Measurements from ENCODE around the gene CRLF3. TPM values are rescaled to one million over a fixed set of nuclear protein-coding genes. Genes with fewer than 3 reads are reported as not detected.

The CRLF3 gene
- total RNA-seq = 10 to 100 TPM; 51.7 to 60.7 TPM

GRCh38 chr17:30824356-30825145 is at the start of gene CRLF3:
CRLF3 (minus strand) TSS chr17:30824692; CDS start chr17:30824651, 41 bp downstream.
- Mint-ChIP-seq H3K9me3 (no peaks in the 10 kb centered on the region), H3K36me3 (ENCODE audit: insufficient read depth in 2 of 2) (peaks cover 3 to 7% of the 10 kb centered on the region in 2 donors), H3K4me3 (peak within 1 kb of the TSS; percentile 89 to 100), H3K27me3 (ENCODE audit: low read depth) (no peaks in the 10 kb centered on the region), H3K27ac (peak within 1 kb of the TSS; percentile 100), H3K4me1 (ENCODE audit: low read depth) (peaks cover 46% of the 10 kb centered on the region)
- DNase-seq (peak; percentile 93 to 95), ATAC-seq (replicated peaks in 1 of 2) (peak; percentile 94 to 95)

- DNase-seq (no peak), ATAC-seq (replicated peaks in 1 of 2) (no peak)
- Mint-ChIP-seq H3K27me3 (ENCODE audit: low read depth) (no peaks in the 10 kb centered on the region), H3K36me3 (ENCODE audit: insufficient read depth in 2 of 2) (peaks cover 3 to 22% of the 10 kb centered on the region in 2 donors), H3K4me1 (ENCODE audit: low read depth) (no peaks in the 10 kb centered on the region), H3K9me3 (no peaks in the 10 kb centered on the region), H3K27ac (no peak overlapping the region), H3K4me3 (no peak overlapping the region)
Observed at GRCh38 chr17:30869005-30869404, 44.5 kb upstream of the CRLF3 start.

GRCh38 chr17:30864636-30865035 is 40.1 kb upstream of the CRLF3 start:
- Mint-ChIP-seq H3K4me3 (no peak overlapping the region), H3K27me3 (ENCODE audit: low read depth) (no peaks in the 10 kb centered on the region), H3K4me1 (ENCODE audit: low read depth) (no peaks in the 10 kb centered on the region), H3K27ac (no peak overlapping the region), H3K36me3 (ENCODE audit: insufficient read depth in 2 of 2) (peaks cover 2 to 20% of the 10 kb centered on the region in 2 donors), H3K9me3 (no peaks in the 10 kb centered on the region)
- no peak for ATAC-seq (replicated peaks in 1 of 2)
- no peak for DNase-seq

- Mint-ChIP-seq H3K27ac (no peak overlapping the region), H3K4me1 (ENCODE audit: low read depth) (no peaks in the 10 kb centered on the region), H3K9me3 (no peaks in the 10 kb centered on the region), H3K4me3 (no peak overlapping the region), H3K36me3 (ENCODE audit: insufficient read depth in 2 of 2) (peaks cover 2 to 30% of the 10 kb centered on the region in 2 donors), H3K27me3 (ENCODE audit: low read depth) (no peaks in the 10 kb centered on the region)
- DNase-seq (no peak), ATAC-seq (replicated peaks in 1 of 2) (no peak)
Observed at GRCh38 chr17:30858556-30859250, 34.2 kb upstream of the CRLF3 start.

- H3K4me1 Mint-ChIP-seq (ENCODE audit: low read depth) = no peaks in the 10 kb centered on the region
- H3K27me3 Mint-ChIP-seq (ENCODE audit: low read depth) = no peaks in the 10 kb centered on the region
- DNase-seq (no peak), ATAC-seq (replicated peaks in 1 of 2) (no peak)
- peaks cover under 1 to 33% of the 10 kb centered on the region in 2 donors for H3K36me3 Mint-ChIP-seq (ENCODE audit: insufficient read depth in 2 of 2)
- no peak overlapping the region for H3K4me3 Mint-ChIP-seq
- no peaks in the 10 kb centered on the region for H3K9me3 Mint-ChIP-seq
- no peak overlapping the region for H3K27ac Mint-ChIP-seq
Observed at GRCh38 chr17:30854146-30854545, 29.7 kb upstream of the CRLF3 start.

GRCh38 chr17:30848021-30848420 is 23.5 kb upstream of the CRLF3 start:
- Mint-ChIP-seq H3K27me3 (ENCODE audit: low read depth) (no peaks in the 10 kb centered on the region), H3K27ac (no peak overlapping the region)

GRCh38 chr17:30840771-30841170 is 16.3 kb upstream of the CRLF3 start:
- Mint-ChIP-seq H3K9me3 (no peaks in the 10 kb centered on the region), H3K4me3 (no peak overlapping the region), H3K4me1 (ENCODE audit: low read depth) (no peaks in the 10 kb centered on the region), H3K36me3 (ENCODE audit: insufficient read depth in 2 of 2) (peaks cover 7 to 32% of the 10 kb centered on the region in 2 donors), H3K27me3 (ENCODE audit: low read depth) (no peaks in the 10 kb centered on the region), H3K27ac (no peak overlapping the region)
- no peak for ATAC-seq (replicated peaks in 1 of 2)
- no peak for DNase-seq

More at GRCh38 chr17:30848021-30848420, 23.5 kb upstream of the CRLF3 start:
- peaks cover 4 to 26% of the 10 kb centered on the region in 2 donors for H3K36me3 Mint-ChIP-seq (ENCODE audit: insufficient read depth in 2 of 2)
- DNase-seq = no peak
- H3K4me1 Mint-ChIP-seq (ENCODE audit: low read depth) = no peaks in the 10 kb centered on the region
- H3K4me3 Mint-ChIP-seq = no peak overlapping the region
- no peaks in the 10 kb centered on the region for H3K9me3 Mint-ChIP-seq
- ATAC-seq (replicated peaks in 1 of 2) = no peak

- Mint-ChIP-seq H3K4me3 (no peak overlapping the region), H3K27ac (no peak overlapping the region), H3K36me3 (ENCODE audit: insufficient read depth in 2 of 2) (peaks cover 9 to 33% of the 10 kb centered on the region in 2 donors), H3K27me3 (ENCODE audit: low read depth) (no peaks in the 10 kb centered on the region), H3K4me1 (ENCODE audit: low read depth) (peaks cover 10% of the 10 kb centered on the region), H3K9me3 (no peaks in the 10 kb centered on the region)
- ATAC-seq (replicated peaks in 1 of 2) (no peak), DNase-seq (no peak)
Observed at GRCh38 chr17:30838202-30838807, 13.8 kb upstream of the CRLF3 start.

- no peaks in the 10 kb centered on the region for H3K9me3 Mint-ChIP-seq
- peaks cover 12 to 27% of the 10 kb centered on the region in 2 donors for H3K36me3 Mint-ChIP-seq (ENCODE audit: insufficient read depth in 2 of 2)
- peak overlapping the region; percentile 90 for H3K27ac Mint-ChIP-seq
- peaks cover 31% of the 10 kb centered on the region for H3K4me1 Mint-ChIP-seq (ENCODE audit: low read depth)
- DNase-seq (no peak), ATAC-seq (replicated peaks in 1 of 2) (no peak)
- peak overlapping the region; percentile 94 to 98 for H3K4me3 Mint-ChIP-seq
- H3K27me3 Mint-ChIP-seq (ENCODE audit: low read depth) = no peaks in the 10 kb centered on the region
Observed at GRCh38 chr17:30832438-30833124, 8.1 kb upstream of the CRLF3 start.

- Mint-ChIP-seq H3K27me3 (ENCODE audit: low read depth) (no peaks in the 10 kb centered on the region), H3K9me3 (no peaks in the 10 kb centered on the region), H3K4me3 (peak within 1 kb of the TSS; percentile 94 to 98), H3K4me1 (ENCODE audit: low read depth) (peaks cover 31% of the 10 kb centered on the region), H3K36me3 (ENCODE audit: insufficient read depth in 2 of 2) (peaks cover 12 to 21% of the 10 kb centered on the region in 2 donors), H3K27ac (peak within 1 kb of the TSS; percentile 90)
- ATAC-seq (replicated peaks in 1 of 2) (peak; percentile 96 to 97), DNase-seq (peak; percentile 90)
Observed at GRCh38 chr17:30831663-30832437, 7.4 kb upstream of the CRLF3 start, which contains the start of gene ATAD5. ATAD5 (plus strand) TSS chr17:30831966; CDS start chr17:30832348, 382 bp downstream.

- Mint-ChIP-seq H3K4me1 (ENCODE audit: low read depth) (peaks cover 31% of the 10 kb centered on the region), H3K9me3 (no peaks in the 10 kb centered on the region), H3K27me3 (ENCODE audit: low read depth) (no peaks in the 10 kb centered on the region), H3K4me3 (peak overlapping the region; percentile 94 to 98), H3K36me3 (ENCODE audit: insufficient read depth in 2 of 2) (peaks cover 11 to 18% of the 10 kb centered on the region in 2 donors), H3K27ac (peak overlapping the region; percentile 90)
- ATAC-seq (replicated peaks in 1 of 2) = peak; percentile 50 to 53
- peak in 1 of 2 donors; percentile 30 for DNase-seq
Observed at GRCh38 chr17:30831257-30831656, 6.8 kb upstream of the CRLF3 start.

GRCh38 chr17:30829022-30829421 is 4.5 kb upstream of the CRLF3 start:
- Mint-ChIP-seq H3K4me1 (ENCODE audit: low read depth) (peaks cover 36% of the 10 kb centered on the region), H3K4me3 (no peak overlapping the region), H3K36me3 (ENCODE audit: insufficient read depth in 2 of 2) (peaks cover 8 to 10% of the 10 kb centered on the region in 2 donors), H3K9me3 (no peaks in the 10 kb centered on the region), H3K27me3 (ENCODE audit: low read depth) (no peaks in the 10 kb centered on the region), H3K27ac (peak overlapping the region; percentile 42)
- ATAC-seq (replicated peaks in 1 of 2) = no peak
- DNase-seq = no peak

Data from activated T-cell treated with anti-CD3 and anti-CD28 coated beads, Interleukin-2, amount 50 U/mL, for 72 hours (primary cell).